Neuronal stem cell (in vitro differentiated cells): ENCODE data around the gene DDX46. TPM values are rescaled to one million over a fixed set of nuclear protein-coding genes. Genes with fewer than 3 reads are reported as not detected.

Source experiments
- small RNA-seq: library from polyadenylated mRNA; stranded (forward); fragments of <200 nt; extraction: miRNeasy Mini kit (QIAGEN cat#:217004); gene quantifications from one replicate; pipeline ENCODE3, GENCODE V24; 2013; ENCODE audit not compliant: insufficient read depth

DDX46 gene

Small RNA genes lying within 50 kb of the gene (small RNA-seq; reads per million reads assigned to genes)
- not detected for gene RNU6-757P
